ENCODE results near the gene ADAP2.

DNA sequence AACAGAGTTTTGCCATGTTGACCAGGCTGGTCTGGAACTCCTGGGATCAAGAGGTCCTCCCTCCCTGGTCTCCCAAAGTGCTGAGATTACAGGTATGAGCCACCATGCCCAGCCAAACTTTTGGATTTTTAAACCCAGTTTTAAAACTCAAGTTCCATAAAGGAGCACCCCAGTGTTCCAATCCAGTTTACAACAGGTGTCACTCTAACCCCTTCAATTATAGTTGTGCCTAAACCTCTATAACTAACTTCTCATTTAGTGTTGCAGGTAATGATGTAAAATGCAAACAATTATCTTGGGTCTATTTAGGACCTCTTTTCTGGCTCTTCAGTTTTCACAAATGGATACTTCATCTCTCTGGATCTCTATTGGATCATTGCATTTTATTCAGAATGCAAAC lies 7.8 kb upstream of the ADAP2 start:
- TF ChIP-seq CTCF (IDR thresholded peaks at IDR 0.05) (no peak), POLR2A (IDR thresholded peaks at IDR 0.05) (no peak)

Measured in ovary (tissue), 3 donors.